Myocyte (in vitro differentiated cells): ENCODE results near the gene WBP2NL. TPM values are rescaled to one million over a fixed set of nuclear protein-coding genes. Genes with fewer than 3 reads are reported as not detected.

ENCODE experiments used
- DNase-seq: peaks from one replicate; pipeline ENCODE4 v3.0.0-alpha.2; 2012; ENCODE audit warnings: low read depth
- total RNA-seq: library from RNA; depleted of rRNA; stranded (reverse); fragments of >200 nt; gene quantifications from 2 replicates; pipeline ENCODE4 v1.2.3, GENCODE V29; 2014

WBP2NL gene
- total RNA-seq, 1 donor from 2014 or later: not detected

DNA sequence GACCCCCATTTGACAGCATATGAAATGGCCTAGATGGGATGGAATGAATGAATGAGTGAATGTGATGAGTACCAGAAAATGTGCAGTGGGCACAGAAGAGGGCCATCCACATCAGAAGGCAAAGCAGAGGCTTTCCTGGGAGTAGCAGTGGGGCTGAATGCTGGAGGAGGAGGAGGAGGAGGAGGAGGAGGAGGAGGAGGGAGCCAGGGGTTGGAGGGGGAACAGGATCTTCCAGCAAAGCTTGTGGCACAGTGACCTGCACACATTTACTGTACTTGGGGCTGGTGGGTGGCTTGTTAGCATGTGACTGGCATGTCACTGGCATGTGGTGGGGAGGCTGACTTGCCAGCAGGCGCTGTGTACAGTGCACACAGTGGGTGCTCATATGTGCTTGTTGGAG lies 19.9 kb upstream of the WBP2NL start:
- no peak for DNase-seq

GRCh38 chr22:41979423-41980250 lies 19.0 kb upstream of the WBP2NL start:
- DNase-seq: no peak

DNA sequence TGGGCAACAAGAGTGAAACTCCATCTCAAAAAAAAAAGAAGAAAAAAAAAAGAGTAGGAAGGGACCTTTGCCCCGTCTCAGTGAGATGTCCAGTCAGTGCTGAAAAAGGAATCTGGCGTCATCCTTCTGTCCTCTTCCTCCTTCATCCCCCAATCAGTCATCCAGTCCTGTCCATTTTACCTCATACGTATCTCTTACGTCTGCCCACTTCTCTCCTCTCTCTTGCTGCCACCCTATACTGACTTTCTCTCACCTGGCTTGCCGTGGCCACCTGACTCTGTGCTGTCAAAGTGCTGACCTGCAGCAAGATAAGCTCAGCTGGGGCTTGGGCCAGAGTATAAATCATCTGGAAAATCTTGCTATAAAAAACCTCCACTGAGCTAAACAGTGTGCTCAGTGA lies 15.7 kb upstream of the WBP2NL start:
- no peak for DNase-seq

DNA sequence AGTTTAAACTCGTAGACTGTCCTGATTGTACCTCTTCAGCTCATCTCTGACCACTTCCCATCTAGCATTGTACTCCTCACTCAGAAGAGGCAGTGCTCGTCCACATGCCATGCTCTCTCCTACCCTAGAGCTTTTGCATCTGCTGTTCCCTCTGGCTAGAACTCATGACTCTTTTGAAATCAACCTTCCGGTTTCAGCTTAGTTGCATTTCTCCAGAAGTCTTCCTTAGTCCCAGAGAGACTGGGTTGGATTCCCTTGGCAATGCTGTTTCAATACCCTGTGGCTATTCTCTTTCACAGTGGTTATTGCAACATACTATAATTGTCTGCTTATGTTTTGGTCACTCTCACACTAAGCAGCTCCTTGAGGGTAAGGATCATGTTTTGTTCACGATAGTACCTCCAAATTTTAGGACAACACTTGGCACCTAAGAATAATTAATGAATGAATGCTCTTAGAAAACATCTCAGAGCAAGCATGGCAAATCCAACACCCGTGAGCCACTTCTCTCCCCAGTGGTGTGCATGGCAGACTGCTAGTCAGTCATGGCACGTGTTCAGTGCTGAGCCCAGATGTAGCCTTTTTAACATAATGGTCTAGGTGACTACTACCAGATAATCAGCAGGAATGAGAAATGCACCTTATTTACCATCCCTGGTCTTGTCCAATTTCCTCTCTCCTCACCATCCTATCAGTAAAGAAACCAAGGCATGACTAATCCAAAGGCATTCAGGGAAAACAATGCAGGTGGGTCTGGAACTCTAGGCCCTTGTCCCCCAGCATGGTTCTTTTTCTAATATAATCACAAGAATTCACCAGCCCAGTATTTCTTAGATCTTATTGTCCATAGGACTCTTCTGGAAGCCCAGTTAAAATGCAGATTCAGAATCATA lies 14.8 kb upstream of the WBP2NL start:
- no peak for DNase-seq

GRCh38 chr22:41987276-41987675 lies 11.3 kb upstream of the WBP2NL start:
- DNase-seq: no peak

- no peak for DNase-seq
Measured at GRCh38 chr22:41989246-41989645, 9.3 kb upstream of the WBP2NL start.

GRCh38 chr22:41991111-41991510 lies 7.5 kb upstream of the WBP2NL start:
- DNase-seq: no peak

DNA sequence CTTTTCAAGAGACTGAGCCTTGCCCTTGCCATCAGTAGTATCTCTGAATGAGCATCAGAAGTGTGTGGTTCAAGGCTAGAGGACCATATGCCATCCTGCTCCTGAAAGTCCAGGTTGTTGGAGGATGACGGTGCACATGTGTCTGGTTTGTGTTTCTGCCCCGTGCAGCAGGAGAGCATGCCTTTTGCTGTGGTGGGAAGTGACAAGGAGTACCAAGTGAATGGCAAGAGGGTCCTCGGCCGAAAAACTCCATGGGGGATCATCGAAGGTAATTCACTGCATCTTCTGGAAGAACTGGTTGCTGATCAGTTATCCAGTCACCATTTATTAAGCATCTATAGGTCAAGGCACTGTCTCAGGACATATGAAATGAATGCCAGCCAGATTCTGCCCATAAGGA lies 6.1 kb upstream of the WBP2NL start:
- no peak for DNase-seq

DNA sequence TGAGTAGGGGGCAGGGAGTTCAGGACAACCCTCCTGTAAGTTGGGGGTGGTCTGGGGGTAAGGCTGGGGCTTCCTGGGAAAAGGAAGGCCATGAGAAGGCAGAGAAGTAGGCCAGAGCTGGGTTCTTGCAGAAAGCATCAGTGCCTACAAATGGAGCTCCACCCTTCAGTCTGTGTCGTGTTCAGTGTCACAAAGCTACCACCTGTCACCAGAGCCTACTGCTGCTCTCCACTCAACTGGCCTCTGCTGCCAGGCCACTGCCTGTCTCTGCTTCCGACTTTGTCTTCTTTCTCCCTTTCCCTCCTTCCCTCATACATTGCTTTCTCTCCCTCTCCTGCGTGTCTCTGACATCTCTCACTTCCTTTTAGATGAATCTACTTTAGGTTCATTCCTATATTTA lies 3.4 kb upstream of the WBP2NL start:
- DNase-seq: peak; percentile 21

- DNase-seq: no peak
Measured at GRCh38 chr22:41996826-41997225, 1.8 kb upstream of the WBP2NL start.

DNA sequence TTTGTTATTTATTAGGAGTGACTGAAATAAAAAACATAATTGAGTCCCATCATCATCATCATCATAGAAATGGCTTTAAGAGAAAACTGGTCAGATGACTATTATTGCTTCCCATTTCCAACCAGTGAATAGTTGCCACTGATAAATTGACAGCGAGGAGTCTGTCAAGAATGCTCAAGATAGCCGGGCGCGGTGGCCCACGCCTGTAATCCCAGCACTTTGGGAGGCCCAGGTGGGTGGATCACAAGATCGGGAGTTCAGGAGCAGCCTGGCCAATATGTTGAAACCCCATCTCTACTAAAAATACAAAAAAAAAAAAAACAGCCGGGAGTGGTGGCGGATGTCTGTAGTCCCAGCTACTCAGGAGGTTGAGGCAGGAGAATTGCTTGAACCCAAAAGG lies 1.9 kb downstream of the WBP2NL start:
- DNase-seq: no peak

GRCh38 chr22:42001121-42001520 lies 2.5 kb downstream of the WBP2NL start:
- DNase-seq: no peak

GRCh38 chr22:42001706-42002105 lies 3.1 kb downstream of the WBP2NL start:
- no peak for DNase-seq

DNA sequence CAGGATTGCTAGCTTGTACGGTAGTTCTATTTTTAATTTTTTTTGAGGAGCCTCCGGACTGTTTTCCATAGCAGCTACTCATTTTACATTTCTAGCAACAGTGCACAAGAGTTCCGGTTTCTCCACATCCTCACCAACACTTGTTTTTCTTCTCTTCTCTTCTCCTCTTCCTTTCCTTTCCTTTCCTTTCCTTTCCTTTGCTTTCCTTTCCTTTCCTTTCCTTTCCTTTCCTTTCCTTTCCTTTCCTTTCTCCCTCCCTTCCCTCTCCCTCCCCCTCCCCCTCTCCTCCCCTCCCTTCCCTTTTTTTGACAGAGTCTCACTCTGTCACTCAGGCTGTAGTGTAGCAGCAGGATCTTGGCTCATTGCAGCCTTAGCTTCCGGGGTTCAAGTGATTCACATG lies 9.3 kb downstream of the WBP2NL start:
- DNase-seq: no peak

GRCh38 chr22:42010778-42011177 lies 12.2 kb downstream of the WBP2NL start:
- no peak for DNase-seq

GRCh38 chr22:42013385-42013784 lies 14.8 kb downstream of the WBP2NL start:
- no peak for DNase-seq

GRCh38 chr22:42016111-42016510 lies 17.5 kb downstream of the WBP2NL start:
- DNase-seq: no peak

- no peak for DNase-seq
Measured at GRCh38 chr22:42018224-42018623, 19.6 kb downstream of the WBP2NL start.

- DNase-seq: no peak
Measured at GRCh38 chr22:42021571-42021970, 23.0 kb downstream of the WBP2NL start.

DNA sequence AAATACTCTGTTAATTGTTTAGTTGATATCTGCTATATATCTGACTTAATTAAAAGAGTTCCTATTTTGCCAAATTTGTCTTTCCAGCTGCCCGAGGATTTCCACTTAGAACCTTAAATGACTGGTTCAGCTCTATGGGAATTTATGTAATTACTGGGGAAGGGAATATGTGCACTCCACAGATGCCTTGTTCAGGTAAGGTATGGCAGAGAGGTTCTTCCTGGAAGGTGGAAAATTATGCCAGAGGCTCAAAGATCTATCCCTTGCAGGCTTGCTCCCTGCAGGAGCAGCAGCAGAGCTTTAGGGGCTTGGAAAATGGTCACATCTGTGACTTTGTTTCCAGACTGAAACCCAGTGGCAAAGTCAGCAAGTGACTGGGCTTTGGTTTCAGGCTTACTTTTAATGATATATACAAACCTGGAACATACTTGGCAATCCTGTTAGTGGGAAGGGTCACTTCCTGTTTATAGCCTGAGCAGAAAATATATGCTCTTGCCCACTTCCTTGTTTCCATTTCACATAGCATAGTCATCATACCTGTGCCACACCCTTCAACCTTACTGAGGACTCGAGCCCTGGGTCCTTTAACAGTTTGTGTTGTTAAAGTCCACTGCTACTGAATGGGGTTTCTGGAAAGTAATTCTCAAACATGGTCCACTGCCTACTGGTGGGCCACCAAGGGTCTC lies 23.7 kb downstream of the WBP2NL start:
- DNase-seq: no peak

DNA sequence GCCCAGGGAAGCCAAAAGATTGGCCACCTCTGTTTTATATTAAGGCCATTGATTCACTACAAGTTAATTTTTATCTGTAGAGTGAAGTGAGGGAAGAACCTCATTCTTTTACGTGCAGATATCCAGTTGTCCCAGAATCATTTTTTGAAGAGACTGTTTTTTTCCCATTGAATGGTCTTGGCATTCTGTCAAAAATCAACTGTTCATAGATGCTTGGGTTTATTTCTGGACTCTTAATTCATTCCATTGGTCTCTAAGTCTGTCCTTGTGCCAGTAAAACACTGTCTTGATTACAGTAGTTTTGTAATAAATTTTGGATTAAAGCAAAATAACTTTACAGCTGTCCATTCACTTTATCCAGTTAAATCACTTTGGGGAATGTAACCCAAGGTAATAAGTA lies 26.8 kb downstream of the WBP2NL start:
- peak; percentile 12 for DNase-seq

DNA sequence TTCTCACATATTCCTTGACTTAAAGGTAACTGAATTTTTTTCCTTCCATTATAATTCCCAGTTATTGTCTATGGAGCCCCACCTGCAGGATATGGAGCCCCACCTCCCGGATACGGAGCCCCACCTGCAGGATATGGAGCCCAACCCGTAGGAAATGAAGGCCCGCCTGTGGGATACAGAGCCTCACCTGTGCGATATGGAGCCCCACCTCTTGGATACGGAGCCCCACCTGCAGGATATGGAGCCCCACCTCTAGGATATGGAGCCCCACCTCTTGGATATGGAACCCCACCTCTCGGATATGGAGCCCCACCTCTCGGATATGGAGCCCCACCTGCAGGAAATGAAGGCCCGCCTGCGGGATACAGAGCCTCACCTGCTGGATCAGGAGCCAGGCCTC lies 28.1 kb downstream of the WBP2NL start:
- DNase-seq: no peak
